Measurements from ENCODE around the gene ZC3H12A.

DNA sequence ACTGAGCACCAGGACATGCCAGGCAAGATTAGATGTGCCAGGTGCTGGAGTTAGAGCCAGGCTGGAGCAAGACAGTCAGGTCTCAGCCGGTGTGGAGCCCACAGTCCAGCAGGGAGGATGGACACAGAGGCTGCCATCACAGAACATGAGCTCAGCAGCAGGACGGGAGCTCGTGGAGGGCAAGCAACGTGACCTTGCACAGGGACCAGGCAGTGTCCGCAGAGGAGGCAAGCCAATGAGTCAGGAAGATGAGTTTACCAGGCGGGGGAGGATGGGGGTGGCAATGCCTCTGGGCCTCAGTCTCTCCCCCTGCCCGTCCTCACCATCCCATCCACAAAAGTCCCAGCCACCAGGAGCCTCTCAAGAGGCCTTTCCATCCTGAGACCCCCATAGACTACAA lies 20.7 kb upstream of the ZC3H12A start:
- TF ChIP-seq POLR2A (IDR thresholded peaks at IDR 0.05), result no peak
- no peak for TF ChIP-seq CTCF (IDR thresholded peaks at IDR 0.05)

Data from transverse colon (tissue), 3 donors.